ENCODE measurements around the gene LRCH4. TPM values are rescaled to one million over a fixed set of nuclear protein-coding genes. Genes with fewer than 3 reads are reported as not detected.
A peak's percentile ranks its signal among the peaks of the same experiment; 100 is the strongest.

The LRCH4 gene
- total RNA-seq, 1 experiment from 2014 or later, result 71.4 TPM

DNA sequence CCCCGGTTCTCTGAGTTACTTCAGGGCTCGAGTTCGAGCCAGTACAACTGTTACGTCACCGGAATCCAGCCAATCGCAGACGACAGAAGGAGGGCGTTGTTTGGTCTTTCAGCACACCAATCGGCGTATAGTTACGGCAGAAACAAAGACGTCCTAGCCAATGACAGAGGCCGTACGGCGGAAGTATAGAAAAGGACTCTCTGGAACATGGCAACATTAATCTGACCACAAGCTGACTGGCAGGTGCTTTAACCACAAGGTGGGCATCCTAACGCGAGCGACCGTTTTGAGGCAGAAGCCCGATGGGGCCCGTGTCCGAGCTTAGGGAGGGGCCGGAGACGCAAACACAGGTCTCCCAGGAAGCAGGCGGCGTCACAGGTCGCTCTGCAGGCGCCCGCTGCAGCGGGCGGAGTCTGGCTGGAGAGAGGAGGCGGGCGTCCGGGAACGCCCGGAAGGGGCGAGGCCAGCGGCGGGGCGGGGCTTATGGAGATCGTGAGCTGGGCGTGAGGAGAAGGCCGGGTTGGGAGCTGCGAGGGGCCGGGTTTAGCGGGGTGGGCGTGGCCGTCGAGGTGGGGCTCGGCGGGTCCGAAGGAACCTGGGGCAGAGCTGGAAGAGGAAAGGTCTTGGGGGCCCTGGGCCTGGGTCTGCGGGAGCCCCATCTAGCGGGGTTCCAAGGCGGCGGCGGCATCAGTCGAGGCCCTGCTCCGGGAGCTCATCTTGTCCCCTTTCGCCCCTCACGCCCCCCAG lies 26.2 kb upstream of the LRCH4 start, which contains the start of gene MOSPD3:
TSS of gene MOSPD3 (plus strand) at position 558 of the 747 bp plus-strand sequence. CDS start 252 bp downstream, outside the sequence.
- POLR2A ChIA-PET, result interaction anchor here (0.6 to 1.6 kb wide), 25 partner anchors 9 to 263 kb away, joined by 3 to 60 read pairs (median 4); partner anchors contain the start of genes AGFG2, EPHB4, FBXO24 and GIGYF1
- Mint-ChIP-seq H3K9me3 (ENCODE audit: unreplicated experiment) (no peaks in the 10 kb centered on the region), H3K4me1 (ENCODE audit: low read depth, unreplicated experiment) (no peaks in the 10 kb centered on the region), H3K27ac (ENCODE audit: unreplicated experiment) (peak within 1 kb of the TSS; percentile 95), H3K4me3 (ENCODE audit: unreplicated experiment) (peak within 1 kb of the TSS; percentile 86), H3K27me3 (ENCODE audit: insufficient read depth, unreplicated experiment) (no peaks in the 10 kb centered on the region), H3K36me3 (ENCODE audit: insufficient read depth, unreplicated experiment) (peaks cover 21% of the 10 kb centered on the region)
- H3K9me3 ChIP-seq, result no peaks in the 10 kb centered on the region
- intact Hi-C loops (cut with micrococcal nuclease; ENCODE audit: unreplicated experiment), result loop anchor here (1.0 kb wide), 2 partner anchors 26 to 61 kb away; partner anchors contain the start of genes FBXO24, GNB2 and LRCH4
- peak within 1 kb of the TSS; percentile 50 for H3K4me3 ChIP-seq (ENCODE audit: low read depth, low read length)
- H3K4me1 ChIP-seq, result peaks cover 10% of the 10 kb centered on the region; the same call in 1 of the 2 replicates
- CTCF ChIA-PET, result interaction anchor here (0.5 to 3.6 kb wide), 21 partner anchors 14 to 244 kb away, joined by 3 to 39 read pairs (median 4); partner anchors contain the start of genes EPHB4, FBXO24, GNB2 and LRCH4
- H3K36me3 ChIP-seq (ENCODE audit: control insufficient read depth, insufficient read depth, low read length), result no peaks in the 10 kb centered on the region
- TF ChIP-seq, protein P1, sequence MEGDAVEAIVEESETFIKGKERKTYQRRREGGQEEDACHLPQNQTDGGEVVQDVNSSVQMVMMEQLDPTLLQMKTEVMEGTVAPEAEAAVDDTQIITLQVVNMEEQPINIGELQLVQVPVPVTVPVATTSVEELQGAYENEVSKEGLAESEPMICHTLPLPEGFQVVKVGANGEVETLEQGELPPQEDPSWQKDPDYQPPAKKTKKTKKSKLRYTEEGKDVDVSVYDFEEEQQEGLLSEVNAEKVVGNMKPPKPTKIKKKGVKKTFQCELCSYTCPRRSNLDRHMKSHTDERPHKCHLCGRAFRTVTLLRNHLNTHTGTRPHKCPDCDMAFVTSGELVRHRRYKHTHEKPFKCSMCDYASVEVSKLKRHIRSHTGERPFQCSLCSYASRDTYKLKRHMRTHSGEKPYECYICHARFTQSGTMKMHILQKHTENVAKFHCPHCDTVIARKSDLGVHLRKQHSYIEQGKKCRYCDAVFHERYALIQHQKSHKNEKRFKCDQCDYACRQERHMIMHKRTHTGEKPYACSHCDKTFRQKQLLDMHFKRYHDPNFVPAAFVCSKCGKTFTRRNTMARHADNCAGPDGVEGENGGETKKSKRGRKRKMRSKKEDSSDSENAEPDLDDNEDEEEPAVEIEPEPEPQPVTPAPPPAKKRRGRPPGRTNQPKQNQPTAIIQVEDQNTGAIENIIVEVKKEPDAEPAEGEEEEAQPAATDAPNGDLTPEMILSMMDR (IDR thresholded peaks at IDR 0.05; ENCODE audit: insufficient read depth in 1 of 2, low read depth in 1 of 2, low read length in 1 of 2, severe bottlenecking in 1 of 2, unreplicated experiment in 1 of 2), result no peak
- peak; percentile 99 for DNase-seq
- BruUV-seq (replicated peaks), result no TSS peak
- H3K27me3 ChIP-seq (replicated peaks; ENCODE audit: control insufficient read depth, insufficient read depth, low read length), result no peaks in the 10 kb centered on the region

DNA sequence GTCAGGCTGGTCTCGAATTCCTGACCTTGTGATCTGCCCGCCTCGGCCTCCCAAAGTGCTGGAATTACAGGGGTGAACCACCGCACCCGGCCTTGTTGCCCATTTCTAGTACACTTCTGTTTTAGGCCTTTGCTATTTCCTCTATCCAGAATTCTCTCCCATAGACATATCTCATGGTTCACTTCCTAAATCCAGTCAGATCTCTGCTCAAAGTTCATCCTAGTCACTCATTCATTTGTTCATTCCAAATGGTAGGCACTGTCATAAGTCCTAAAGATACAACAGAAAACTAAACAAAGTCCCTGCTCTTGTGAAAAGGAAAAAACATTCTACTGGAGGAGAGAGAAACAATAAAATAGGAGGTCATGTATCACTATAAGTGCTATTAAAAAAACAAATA lies 24.0 kb upstream of the LRCH4 start:
- CTCF ChIA-PET, result interaction anchor here (0.6 kb wide), 2 partner anchors 70 to 119 kb away, joined by 3 read pairs; no protein-coding TSS in a partner anchor
- DNase-seq, result no peak
- Histone ChIP-seq H3K36me3 (ENCODE audit: control insufficient read depth, insufficient read depth, low read length) (no peaks in the 10 kb centered on the region), H3K27me3 (replicated peaks; ENCODE audit: control insufficient read depth, insufficient read depth, low read length) (no peaks in the 10 kb centered on the region), H3K4me3 (ENCODE audit: low read depth, low read length) (no peak overlapping the region), H3K4me1 (peaks cover 10% of the 10 kb centered on the region; the same call in 1 of the 2 replicates), H3K9me3 (no peaks in the 10 kb centered on the region)
- TF ChIP-seq, protein P1 (IDR thresholded peaks at IDR 0.05; ENCODE audit: insufficient read depth in 1 of 2, low read depth in 1 of 2, low read length in 1 of 2, severe bottlenecking in 1 of 2, unreplicated experiment in 1 of 2), result no peak
- Mint-ChIP-seq H3K9me3 (ENCODE audit: unreplicated experiment) (no peaks in the 10 kb centered on the region), H3K4me3 (ENCODE audit: unreplicated experiment) (peak overlapping the region; percentile 86), H3K4me1 (ENCODE audit: low read depth, unreplicated experiment) (no peaks in the 10 kb centered on the region), H3K36me3 (ENCODE audit: insufficient read depth, unreplicated experiment) (peaks cover 30% of the 10 kb centered on the region), H3K27me3 (ENCODE audit: insufficient read depth, unreplicated experiment) (no peaks in the 10 kb centered on the region), H3K27ac (ENCODE audit: unreplicated experiment) (no peak overlapping the region)
- POLR2A ChIA-PET, result no interaction called here
- intact Hi-C loops (cut with micrococcal nuclease; ENCODE audit: unreplicated experiment), result no loop called here
- BruUV-seq (replicated peaks), result no TSS peak

DNA sequence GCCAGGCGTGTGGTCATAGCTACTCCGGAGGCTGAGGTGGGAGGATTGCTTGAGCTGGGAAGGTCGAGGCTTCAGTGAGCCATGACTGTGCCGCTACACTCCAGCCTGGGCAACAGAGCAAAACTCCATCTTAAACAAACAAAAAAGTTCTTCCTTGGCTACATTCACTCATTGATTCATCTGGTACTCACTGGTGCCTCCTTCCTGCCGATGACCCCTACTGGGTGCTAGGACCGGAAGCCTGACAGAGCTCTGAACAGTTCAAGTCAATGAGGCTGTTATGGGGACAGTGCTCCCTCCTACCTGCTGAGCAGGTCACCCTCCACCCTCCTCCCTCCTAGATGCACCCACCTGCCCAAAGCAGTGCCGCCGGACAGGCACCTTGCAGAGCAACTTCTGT lies 21.2 kb upstream of the LRCH4 start:
- Histone ChIP-seq H3K4me3 (ENCODE audit: low read depth, low read length) (no peak overlapping the region), H3K27me3 (replicated peaks; ENCODE audit: control insufficient read depth, insufficient read depth, low read length) (no peaks in the 10 kb centered on the region), H3K9me3 (no peaks in the 10 kb centered on the region), H3K36me3 (ENCODE audit: control insufficient read depth, insufficient read depth, low read length) (no peaks in the 10 kb centered on the region), H3K4me1 (peaks cover 13% of the 10 kb centered on the region)
- H3K4me3 Mint-ChIP-seq (ENCODE audit: unreplicated experiment), result peak overlapping the region; percentile 52
- peaks cover 25% of the 10 kb centered on the region for H3K36me3 Mint-ChIP-seq (ENCODE audit: insufficient read depth, unreplicated experiment)
- no peaks in the 10 kb centered on the region for H3K9me3 Mint-ChIP-seq (ENCODE audit: unreplicated experiment)
- ChIA-PET CTCF (interaction anchor here (2.2 kb wide), 1 partner anchor 23 kb away, joined by 7 read pairs; no protein-coding TSS in a partner anchor), POLR2A (interaction anchor here (0.6 kb wide), 1 partner anchor 22 kb away, joined by 4 read pairs; no protein-coding TSS in a partner anchor)
- no peaks in the 10 kb centered on the region for H3K4me1 Mint-ChIP-seq (ENCODE audit: low read depth, unreplicated experiment)
- no peak overlapping the region for H3K27ac Mint-ChIP-seq (ENCODE audit: unreplicated experiment)
- no peak for DNase-seq
- no peaks in the 10 kb centered on the region for H3K27me3 Mint-ChIP-seq (ENCODE audit: insufficient read depth, unreplicated experiment)
- TF ChIP-seq, protein P1 (IDR thresholded peaks at IDR 0.05; ENCODE audit: insufficient read depth in 1 of 2, low read depth in 1 of 2, low read length in 1 of 2, severe bottlenecking in 1 of 2, unreplicated experiment in 1 of 2), result no peak
- no TSS peak for BruUV-seq (replicated peaks)
- intact Hi-C loops (cut with micrococcal nuclease; ENCODE audit: unreplicated experiment), result no loop called here
